ENCODE results near the gene ILDR2.

GRCh38 chr1:166999075-166999474, 23.7 kb upstream of the ILDR2 start:
- TF ChIP-seq CTCF (IDR thresholded peaks at IDR 0.05; ENCODE audit: insufficient read depth, low read depth, low read length) (no peak), EZH2 (IDR thresholded peaks at IDR 0.05; ENCODE audit: insufficient read depth, low read length) (no peak)
